Measurements from ENCODE around the gene PACSIN2. TPM values are rescaled to one million over a fixed set of nuclear protein-coding genes. Genes with fewer than 3 reads are reported as not detected.
A peak's percentile ranks its signal among the peaks of the same experiment; 100 is the strongest.

PACSIN2 gene
- polyA plus RNA-seq, 2 of the 4 experiments (the other 2 are of a cell fraction), result 60.3 to 94.0 TPM

DNA sequence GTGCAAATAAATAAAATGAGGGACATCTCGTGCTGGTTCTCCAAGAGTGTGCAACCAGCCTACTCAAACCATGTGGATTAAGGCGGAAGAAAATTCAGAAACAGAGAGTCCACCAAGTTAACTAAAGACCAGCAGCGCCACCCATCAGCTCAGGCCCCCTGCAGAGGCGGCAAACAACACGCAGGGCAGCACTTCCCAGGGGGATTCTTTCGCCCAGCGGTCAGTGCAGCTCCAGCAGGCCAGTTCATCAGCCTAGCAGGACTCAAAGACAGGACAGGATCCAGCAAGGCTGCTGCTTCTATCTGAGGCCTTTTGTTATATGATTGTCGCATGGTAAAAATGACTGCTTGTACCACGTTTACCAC, 51.7 kb downstream of the PACSIN2 start:
- DNase-seq (ENCODE audit: low read depth in 1 of 2, low spot score in 1 of 2) (no peak), FAIRE-seq (no peak), ATAC-seq (no peak)
- Histone ChIP-seq H3K4me2 (no peak overlapping the region; the same call in 1 of the 3 replicates), H3K4me3 (no peak overlapping the region), H3K27ac (peak overlapping the region; percentile 88 to 92; a peak in 4 of 6 replicates), H3K9me3 (no peaks in the 10 kb centered on the region), H3K4me1 (peaks cover 61% of the 10 kb centered on the region)
- ChIA-PET POLR2A (no interaction called here), CTCF (interaction anchor here (1.3 to 1.4 kb wide), 2 partner anchors 11 to 71 kb away, joined by 4 to 6 read pairs; no protein-coding TSS in a partner anchor)
- 92% methylated on average over 6 of the region's 9 CpGs for WGBS (ENCODE audit: missing lambda C conversion rate)
- TF ChIP-seq GATA3 (IDR thresholded peaks at IDR 0.05; ENCODE audit: borderline replicate concordance) (no peak), ZSCAN20 (CRISPR knock-in tag; IDR thresholded peaks at IDR 0.05) (no peak), HOXB5 (CRISPR knock-in tag; IDR thresholded peaks at IDR 0.05) (no peak), ZNF302 (CRISPR knock-in tag; IDR thresholded peaks at IDR 0.05) (no peak), HOXA7 (CRISPR knock-in tag; IDR thresholded peaks at IDR 0.05) (no peak), BCL3 (IDR thresholded peaks at IDR 0.05) (no peak), NFE2L2 (conservative IDR thresholded peaks at IDR 0.05; ENCODE audit: low read length) (no peak), RAD21 (conservative IDR thresholded peaks at IDR 0.05 in 1 of 2, IDR thresholded peaks at IDR 0.05 in 1 of 2) (no peak), ESRRA (IDR thresholded peaks at IDR 0.05; ENCODE audit: borderline replicate concordance, low read length) (no peak), EP300 (IDR thresholded peaks at IDR 0.05) (no peak), JUN (IDR thresholded peaks at IDR 0.05) (no peak), SREBF2 (IDR thresholded peaks at IDR 0.05) (no peak)

- DNase-seq (ENCODE audit: low read depth in 1 of 2, low spot score in 1 of 2), result peak in 1 of 2 experiments; percentile 27
Measured at GRCh38 chr22:42962295-42963230, 52.4 kb downstream of the PACSIN2 start.

More at GRCh38 chr22:42962295-42963230, 52.4 kb downstream of the PACSIN2 start:
- H3K27ac ChIP-seq, result peak overlapping the region; percentile 88 to 92
- POLR2A ChIA-PET, result no interaction called here
- peaks cover 68% of the 10 kb centered on the region for H3K4me1 ChIP-seq
- H3K9me3 ChIP-seq, result no peaks in the 10 kb centered on the region
- ATAC-seq (peak; percentile 44; a peak in 4 of 6 replicates), FAIRE-seq (no peak)
- no peak for TF ChIP-seq CHD4 (IDR thresholded peaks at IDR 0.05; ENCODE audit: borderline replicate concordance)
- no peak for TF ChIP-seq ZFP36 (IDR thresholded peaks at IDR 0.05; ENCODE audit: borderline replicate concordance, partially characterized antibody)
- TF ChIP-seq JUNB (IDR thresholded peaks at IDR 0.05), result no peak
- no peak for TF ChIP-seq TFCP2L1 (CRISPR knock-in tag; IDR thresholded peaks at IDR 0.05)
- TF ChIP-seq RNF2 (IDR thresholded peaks at IDR 0.05; ENCODE audit: borderline replicate concordance, low read depth), result no peak
- TF ChIP-seq KDM1A (IDR thresholded peaks at IDR 0.05; ENCODE audit: low read depth), result no peak
- TF ChIP-seq CTCF (IDR thresholded peaks at IDR 0.05), result no peak
- TF ChIP-seq NR3C1 (IDR thresholded peaks at IDR 0.05), result no peak
- no peak for TF ChIP-seq REST (IDR thresholded peaks at IDR 0.05)
- TF ChIP-seq MYC (IDR thresholded peaks at IDR 0.05; ENCODE audit: borderline replicate concordance, low read length), result no peak
- TF ChIP-seq HOXB5 (CRISPR knock-in tag; IDR thresholded peaks at IDR 0.05), result no peak
- TF ChIP-seq JUN (IDR thresholded peaks at IDR 0.05), result no peak
- no peak for TF ChIP-seq POLR2AphosphoS2 (conservative IDR thresholded peaks at IDR 0.05; ENCODE audit: low read length)
- no peak overlapping the region for H3K4me3 ChIP-seq
- 62% methylated on average over 6 of the region's 9 CpGs for WGBS (ENCODE audit: missing lambda C conversion rate)
- peak overlapping the region; percentile 57 for H3K4me2 ChIP-seq
- CTCF ChIA-PET, result interaction anchor here (0.9 to 1.4 kb wide), 3 partner anchors 12 to 71 kb away, joined by 3 to 6 read pairs (median 4); no protein-coding TSS in a partner anchor

All from A549 (cell line).